HFFc6 (cell line): Measurements from ENCODE around the gene TAF4. TPM values are rescaled to one million over a fixed set of nuclear protein-coding genes. Genes with fewer than 3 reads are reported as not detected.

Source experiments
- DNase-seq: peaks from one replicate; pipeline ENCODE4 v3.0.0-alpha.2; 2018
- H3K27ac Mint-ChIP-seq: 2 replicates; pipeline ENCODE4 v1.8.0; 2020; ENCODE audit warnings: mild to moderate bottlenecking, mixed read lengths
- H3K27me3 Mint-ChIP-seq: 2 replicates; pipeline ENCODE4 v1.8.0; 2021; ENCODE audit warnings: mild to moderate bottlenecking, moderate library complexity, mixed read lengths; ENCODE audit not compliant: insufficient read depth
- H3K36me3 Mint-ChIP-seq: 2 replicates; pipeline ENCODE4 v1.8.0; 2021; ENCODE audit warnings: low read depth, mixed read lengths
- H3K4me1 Mint-ChIP-seq: 2 replicates; pipeline ENCODE4 v1.8.0; 2020; ENCODE audit warnings: low read depth, mixed read lengths
- H3K4me3 Mint-ChIP-seq: 2 replicates; pipeline ENCODE4 v1.8.0; 2020; ENCODE audit warnings: mild to moderate bottlenecking, moderate library complexity, mixed read lengths
- H3K9me3 Mint-ChIP-seq: 2 replicates; pipeline ENCODE4 v1.8.0; 2020; ENCODE audit warnings: mild to moderate bottlenecking, mixed read lengths
- long read RNA-seq: library from polyadenylated mRNA; unstranded; transcript quantifications from one replicate; pipeline ENCODE4 v2.0.0, GENCODE V29; 2019
- total RNA-seq, 6 experiments: library from RNA; stranded (reverse); fragmentation: NEBNext Ultra II Directional; extraction: Animal tissue kit (Norgen Biotek cat#: 25700); gene quantifications; 2 replicates in 1 of 6; 3 replicates in 5 of 6; pipeline ENCODE4 v1.2.3, GENCODE V29; 2021
- TF ChIP-seq, protein P1 (sequence below): fragments of 200-600 bp; sonication (generic); IDR thresholded peaks from 2 replicates; pipeline ENCODE4 v1.5.0; 2021; ENCODE audit warnings: antibody characterized with exemption, mild to moderate bottlenecking

Gene TAF4, protein sequence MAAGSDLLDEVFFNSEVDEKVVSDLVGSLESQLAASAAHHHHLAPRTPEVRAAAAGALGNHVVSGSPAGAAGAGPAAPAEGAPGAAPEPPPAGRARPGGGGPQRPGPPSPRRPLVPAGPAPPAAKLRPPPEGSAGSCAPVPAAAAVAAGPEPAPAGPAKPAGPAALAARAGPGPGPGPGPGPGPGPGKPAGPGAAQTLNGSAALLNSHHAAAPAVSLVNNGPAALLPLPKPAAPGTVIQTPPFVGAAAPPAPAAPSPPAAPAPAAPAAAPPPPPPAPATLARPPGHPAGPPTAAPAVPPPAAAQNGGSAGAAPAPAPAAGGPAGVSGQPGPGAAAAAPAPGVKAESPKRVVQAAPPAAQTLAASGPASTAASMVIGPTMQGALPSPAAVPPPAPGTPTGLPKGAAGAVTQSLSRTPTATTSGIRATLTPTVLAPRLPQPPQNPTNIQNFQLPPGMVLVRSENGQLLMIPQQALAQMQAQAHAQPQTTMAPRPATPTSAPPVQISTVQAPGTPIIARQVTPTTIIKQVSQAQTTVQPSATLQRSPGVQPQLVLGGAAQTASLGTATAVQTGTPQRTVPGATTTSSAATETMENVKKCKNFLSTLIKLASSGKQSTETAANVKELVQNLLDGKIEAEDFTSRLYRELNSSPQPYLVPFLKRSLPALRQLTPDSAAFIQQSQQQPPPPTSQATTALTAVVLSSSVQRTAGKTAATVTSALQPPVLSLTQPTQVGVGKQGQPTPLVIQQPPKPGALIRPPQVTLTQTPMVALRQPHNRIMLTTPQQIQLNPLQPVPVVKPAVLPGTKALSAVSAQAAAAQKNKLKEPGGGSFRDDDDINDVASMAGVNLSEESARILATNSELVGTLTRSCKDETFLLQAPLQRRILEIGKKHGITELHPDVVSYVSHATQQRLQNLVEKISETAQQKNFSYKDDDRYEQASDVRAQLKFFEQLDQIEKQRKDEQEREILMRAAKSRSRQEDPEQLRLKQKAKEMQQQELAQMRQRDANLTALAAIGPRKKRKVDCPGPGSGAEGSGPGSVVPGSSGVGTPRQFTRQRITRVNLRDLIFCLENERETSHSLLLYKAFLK
- 10 to 100 TPM in 3 of 6 experiments, 1 to 10 TPM in 3; 9.4 to 11.7 (median 9.9) TPM for total RNA-seq
- long read RNA-seq, result 0 reads

- peak; percentile 47 for DNase-seq
- Mint-ChIP-seq H3K36me3 (no peaks in the 10 kb centered on the region), H3K4me3 (peak within 1 kb of the TSS; percentile 80), H3K4me1 (peaks cover 40% of the 10 kb centered on the region), H3K27me3 (peaks cover 6% of the 10 kb centered on the region), H3K9me3 (peaks cover 2% of the 10 kb centered on the region; the same call in 1 of the 2 replicates), H3K27ac (peak within 1 kb of the TSS; percentile 67)
- TF ChIP-seq, protein P1, sequence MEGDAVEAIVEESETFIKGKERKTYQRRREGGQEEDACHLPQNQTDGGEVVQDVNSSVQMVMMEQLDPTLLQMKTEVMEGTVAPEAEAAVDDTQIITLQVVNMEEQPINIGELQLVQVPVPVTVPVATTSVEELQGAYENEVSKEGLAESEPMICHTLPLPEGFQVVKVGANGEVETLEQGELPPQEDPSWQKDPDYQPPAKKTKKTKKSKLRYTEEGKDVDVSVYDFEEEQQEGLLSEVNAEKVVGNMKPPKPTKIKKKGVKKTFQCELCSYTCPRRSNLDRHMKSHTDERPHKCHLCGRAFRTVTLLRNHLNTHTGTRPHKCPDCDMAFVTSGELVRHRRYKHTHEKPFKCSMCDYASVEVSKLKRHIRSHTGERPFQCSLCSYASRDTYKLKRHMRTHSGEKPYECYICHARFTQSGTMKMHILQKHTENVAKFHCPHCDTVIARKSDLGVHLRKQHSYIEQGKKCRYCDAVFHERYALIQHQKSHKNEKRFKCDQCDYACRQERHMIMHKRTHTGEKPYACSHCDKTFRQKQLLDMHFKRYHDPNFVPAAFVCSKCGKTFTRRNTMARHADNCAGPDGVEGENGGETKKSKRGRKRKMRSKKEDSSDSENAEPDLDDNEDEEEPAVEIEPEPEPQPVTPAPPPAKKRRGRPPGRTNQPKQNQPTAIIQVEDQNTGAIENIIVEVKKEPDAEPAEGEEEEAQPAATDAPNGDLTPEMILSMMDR, result no peak
These were observed at the start of gene TAF4 for GRCh38 chr20:62065674-62066338. TAF4 (minus strand) TSS chr20:62065881; CDS start chr20:62065810, 71 bp downstream.

DNA sequence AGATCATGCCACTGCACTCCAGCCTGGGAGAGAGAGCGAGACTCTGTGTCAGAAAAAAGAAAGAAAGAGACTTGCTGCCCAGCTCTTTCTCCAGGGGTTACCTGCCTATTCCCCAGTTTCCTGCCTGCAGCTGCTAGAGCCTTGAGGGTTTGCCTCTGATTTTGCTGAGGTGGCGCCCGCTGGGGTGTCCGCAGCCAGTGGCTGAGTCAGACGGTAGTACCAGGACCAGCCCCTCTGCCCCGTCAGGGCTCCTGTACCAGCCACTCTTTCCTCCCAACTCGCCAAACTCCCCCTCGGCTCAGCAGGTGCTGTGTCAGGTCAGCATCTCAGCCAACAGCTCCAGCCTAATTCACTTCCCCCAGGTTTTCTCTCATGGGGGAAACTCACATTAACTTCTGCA, 49.2 kb upstream of the TAF4 start:
- Mint-ChIP-seq H3K4me3 (no peak overlapping the region), H3K36me3 (peaks cover 20% of the 10 kb centered on the region), H3K27me3 (peaks cover 20% of the 10 kb centered on the region), H3K4me1 (0 out of 2 replicates have a peak, but pooled peaks cover 5% of the 10 kb centered on the region), H3K9me3 (peaks cover 37% of the 10 kb centered on the region), H3K27ac (no peak overlapping the region)
- TF ChIP-seq, protein P1, result no peak
- DNase-seq, result no peak

- TF ChIP-seq, protein P1, result no peak
- Mint-ChIP-seq H3K27ac (no peak overlapping the region), H3K4me1 (0 out of 2 replicates have a peak, but pooled peaks cover 5% of the 10 kb centered on the region), H3K4me3 (no peak overlapping the region), H3K36me3 (peaks cover 42% of the 10 kb centered on the region), H3K27me3 (peaks cover 7% of the 10 kb centered on the region), H3K9me3 (peaks cover 62% of the 10 kb centered on the region)
- no peak for DNase-seq
These were observed 46.7 kb upstream of the TAF4 start for GRCh38 chr20:62112368-62112767.

DNA sequence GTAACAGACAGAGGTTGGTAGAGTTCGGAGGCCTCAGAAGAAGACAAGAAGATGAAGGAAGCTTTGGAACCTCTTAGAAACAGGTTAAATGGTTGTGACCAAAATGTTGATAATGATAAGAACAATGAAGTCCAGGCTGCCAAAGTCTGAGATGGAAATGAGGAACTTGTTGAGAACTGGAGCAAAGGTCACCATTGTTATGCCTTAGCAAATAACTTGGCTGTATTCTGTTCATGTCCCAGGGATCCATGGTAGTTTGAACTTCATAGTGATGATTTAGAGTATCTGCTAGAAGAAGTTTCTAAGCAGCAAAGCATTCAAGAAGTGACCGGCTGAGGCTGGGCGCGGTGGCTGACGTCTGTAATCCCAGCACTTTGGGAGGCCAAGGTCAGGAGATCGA, 45.5 kb upstream of the TAF4 start:
- Mint-ChIP-seq H3K27ac (no peak overlapping the region), H3K9me3 (peaks cover 74% of the 10 kb centered on the region), H3K36me3 (peaks cover 42% of the 10 kb centered on the region), H3K4me1 (0 out of 2 replicates have a peak, but pooled peaks cover 4% of the 10 kb centered on the region), H3K27me3 (peaks cover 2% of the 10 kb centered on the region), H3K4me3 (no peak overlapping the region)
- TF ChIP-seq, protein P1, result no peak
- DNase-seq, result no peak

DNA sequence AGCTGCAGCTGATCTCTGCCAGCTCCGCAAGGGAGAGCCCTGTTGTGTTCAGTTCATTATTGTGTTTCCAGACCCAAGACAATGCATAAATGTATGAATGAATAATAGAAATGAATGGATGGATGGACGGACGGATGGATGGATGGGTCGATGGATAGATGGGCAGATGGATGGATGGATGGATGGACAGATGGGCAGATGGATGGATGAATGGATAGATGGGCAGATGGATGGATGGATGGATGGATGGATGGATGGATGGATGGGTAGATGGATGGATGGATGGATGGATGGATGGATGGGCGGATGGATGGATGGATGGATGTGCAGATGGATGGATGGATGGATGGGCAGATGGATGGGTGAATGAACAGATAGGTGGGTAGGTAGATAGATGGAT, 39.9 kb upstream of the TAF4 start:
- H3K4me1 Mint-ChIP-seq, result peaks cover 6% of the 10 kb centered on the region; the same call in 1 of the 2 replicates
- no peak overlapping the region for H3K4me3 Mint-ChIP-seq
- no peak for DNase-seq
- peaks cover 74% of the 10 kb centered on the region for H3K9me3 Mint-ChIP-seq
- TF ChIP-seq, protein P1, result no peak
- peaks cover 49% of the 10 kb centered on the region for H3K36me3 Mint-ChIP-seq
- no peak overlapping the region for H3K27ac Mint-ChIP-seq
- H3K27me3 Mint-ChIP-seq, result peaks cover 6% of the 10 kb centered on the region
